IMR-90 (cell line): ENCODE results near the gene TIAM1. TPM values are rescaled to one million over a fixed set of nuclear protein-coding genes. Genes with fewer than 3 reads are reported as not detected.

Source experiments
- ATAC-seq: fragments of 200-7000 bp; cut with Tn5 transposase; 2 replicates; pipeline ENCODE4 v1.9.1; 2020; ENCODE audit warnings: low read depth, mild to moderate bottlenecking, moderate library complexity
- BruUV-seq: library from RNA; stranded (reverse); fragments of 400-500 nt; replicated peaks from 2 replicates; lab custom pipeline; 2021; lab: Mats Ljungman, UMichigan
- CTCF ChIA-PET: fragments of 300-600 bp; formaldehyde crosslinking; extraction: SDS; loops from one replicate; lab custom pipeline; 2021; ENCODE audit warnings: antibody characterized with exemption; lab: Yijun Ruan, JAX
- POLR2A ChIA-PET: fragments of 300-600 bp; sonication (Branson Sonifier 250); formaldehyde crosslinking; loops from one replicate; lab custom pipeline; 2022; ENCODE audit warnings: antibody characterized with exemption; ENCODE audit not compliant: unreplicated experiment; lab: Charles Lee
- DNase-seq: peaks from one replicate; pipeline ENCODE4 v3.0.0; 2013
- H2AFZ ChIP-seq: replicated peaks from 2 replicates; pipeline ENCODE3; 2013; ENCODE audit warnings: low read length, mild to moderate bottlenecking; ENCODE audit not compliant: poor library complexity
- H2AK5ac ChIP-seq: 2 replicates; pipeline ENCODE4 v1.6.1; 2013; ENCODE audit warnings: low read depth, low read length, inconsistent platforms
- H2AK9ac ChIP-seq: replicated peaks from 2 replicates; pipeline ENCODE3; 2013; ENCODE audit warnings: mild to moderate bottlenecking, low read depth, low read length, moderate library complexity; ENCODE audit not compliant: poor library complexity
- H2BK120ac ChIP-seq: 2 replicates; pipeline ENCODE4 v1.6.1; 2013; ENCODE audit warnings: low read depth, low read length, inconsistent platforms
- H2BK15ac ChIP-seq: 3 replicates; pipeline ENCODE4 v1.6.1; 2013; ENCODE audit warnings: low read depth, low read length, inconsistent platforms
- H2BK20ac ChIP-seq: 2 replicates; pipeline ENCODE4 v1.6.1; 2013; ENCODE audit warnings: low read depth, mild to moderate bottlenecking, inconsistent platforms, low read length, moderate library complexity
- H2BK5ac ChIP-seq: 2 replicates; pipeline ENCODE4 v1.6.1; 2013; ENCODE audit warnings: mild to moderate bottlenecking, low read depth, low read length, inconsistent platforms; ENCODE audit not compliant: poor library complexity, severe bottlenecking
- H3K14ac ChIP-seq: replicated peaks from 2 replicates; pipeline ENCODE4 v1.6.1; 2013; ENCODE audit warnings: low read depth, low read length, inconsistent platforms
- H3K18ac ChIP-seq: 2 replicates; pipeline ENCODE4 v1.6.1; 2013; ENCODE audit warnings: low read depth, low read length, control low read depth
- H3K23ac ChIP-seq: 2 replicates; pipeline ENCODE4 v1.6.1; 2013; ENCODE audit warnings: low read depth, low read length, inconsistent platforms
- H3K27ac ChIP-seq: 2 replicates; pipeline ENCODE4 v1.5.1; 2013; ENCODE audit warnings: mild to moderate bottlenecking, control low read depth, low read length; ENCODE audit not compliant: insufficient read depth
- H3K27me3 ChIP-seq: 2 replicates; pipeline ENCODE4 v1.6.1; 2013; ENCODE audit warnings: low read length; ENCODE audit not compliant: control insufficient read depth, insufficient read depth
- H3K36me3 ChIP-seq: 2 replicates; pipeline ENCODE4 v1.6.1; 2013; ENCODE audit warnings: low read length, mixed read lengths; ENCODE audit not compliant: control insufficient read depth, insufficient read depth
- H3K4ac ChIP-seq: 2 replicates; pipeline ENCODE4 v1.6.1; 2013; ENCODE audit warnings: low read depth, low read length, inconsistent platforms
- H3K4me1 ChIP-seq: 2 replicates; pipeline ENCODE4 v1.6.1; 2013; ENCODE audit warnings: low read length, mixed read lengths; ENCODE audit not compliant: control insufficient read depth, insufficient read depth
- H3K4me2 ChIP-seq: 2 replicates; pipeline ENCODE4 v1.6.1; 2013; ENCODE audit warnings: low read depth, mild to moderate bottlenecking, control low read depth, low read length, moderate library complexity
- H3K4me3 ChIP-seq: 2 replicates; pipeline ENCODE4 v1.5.1; 2013; ENCODE audit warnings: low read depth, mild to moderate bottlenecking, control low read depth, low read length, moderate library complexity; ENCODE audit not compliant: insufficient read depth
- H3K56ac ChIP-seq: 2 replicates; pipeline ENCODE4 v1.6.1; 2013; ENCODE audit warnings: low read length, inconsistent platforms; ENCODE audit not compliant: insufficient read depth; ENCODE audit errors: extremely low read depth
- H3K79me1 ChIP-seq, 2 experiments: 2 replicates each; pipeline ENCODE4 v1.6.1; 2013; ENCODE audit warnings: low read length in 2 of 2, inconsistent platforms in 1 of 2, low read depth in 1 of 2
- H3K9ac ChIP-seq: 2 replicates; pipeline ENCODE4 v1.6.1; 2013; ENCODE audit warnings: low read depth, low read length, control low read depth
- H3K9me1 ChIP-seq: 2 replicates; pipeline ENCODE4 v1.6.1; 2013; ENCODE audit warnings: low read length, inconsistent platforms; ENCODE audit not compliant: insufficient read depth
- H3K9me3 ChIP-seq: 2 replicates; pipeline ENCODE4 v1.6.1; 2013; ENCODE audit warnings: low read length; ENCODE audit not compliant: control insufficient read depth, insufficient read depth
- H4K20me1 ChIP-seq: 2 replicates; pipeline ENCODE4 v1.6.1; 2013; ENCODE audit warnings: low read length, inconsistent platforms; ENCODE audit not compliant: insufficient read depth
- H4K5ac ChIP-seq: 2 replicates; pipeline ENCODE4 v1.6.1; 2013; ENCODE audit warnings: mild to moderate bottlenecking, low read depth, low read length, control low read depth
- H4K8ac ChIP-seq, 2 experiments: 2 replicates each; pipeline ENCODE4 v1.6.1; 2013; ENCODE audit warnings: low read depth in 2 of 2, low read length in 2 of 2, control low read depth in 1 of 2, inconsistent platforms in 1 of 2
- H4K91ac ChIP-seq: 2 replicates; pipeline ENCODE4 v1.6.1; 2013; ENCODE audit warnings: low read depth, low read length, inconsistent platforms; ENCODE audit not compliant: insufficient read depth
- CHD1 ChIP-seq: IDR thresholded peaks from 2 replicates; pipeline ENCODE4 v1.6.1; 2012; ENCODE audit warnings: low read depth, low read length, improper control_type of control experiment
- MXI1 ChIP-seq: IDR thresholded peaks from 2 replicates; pipeline ENCODE4 v1.6.1; 2012; ENCODE audit warnings: low read depth, mild to moderate bottlenecking, low read length, moderate library complexity, borderline replicate concordance
- POLR2A ChIP-seq: IDR thresholded peaks from 2 replicates; pipeline ENCODE4 v1.6.1; 2012; ENCODE audit warnings: mild to moderate bottlenecking, low read depth, low read length
- RFX5 ChIP-seq: IDR thresholded peaks from 2 replicates; pipeline ENCODE4 v1.8.0; 2012; ENCODE audit warnings: low read depth, mild to moderate bottlenecking, low read length, moderate library complexity
- SMC3 ChIP-seq: fragments of 150-350 bp; IDR thresholded peaks from 2 replicates; pipeline ENCODE4 v1.6.1; 2016; ENCODE audit warnings: low read depth, mild to moderate bottlenecking, antibody characterized with exemption, low read length, moderate library complexity
- WGBS, 2 experiments: methylation state at CpG; one replicate each; pipeline versions ENCODE4 v1.1.5 to v1.1.7; 2013; ENCODE audit warnings: missing lambda C conversion rate in 2 of 2; ENCODE audit not compliant: insufficient read length in 1 of 2; ENCODE audit errors: extremely low coverage in 2 of 2; 5-methylcytosine and 5-hydroxymethylcytosine counted together
- dilution Hi-C: fragments of 300-500 bp; cut with HindIII; formaldehyde crosslinking; loops from one replicate; pipeline ENCODE4 v1.14.3; 2018; ENCODE audit warnings: low sequenced_read_pairs; ENCODE audit not compliant: unreplicated experiment
- in situ Hi-C: fragments of 300-500 bp; cut with MboI; formaldehyde crosslinking; loops from 3 replicates; pipeline ENCODE4 v1.14.3; 2019; ENCODE audit warnings: low sequenced_read_pairs, inconsistent platforms, mixed read lengths
- intact Hi-C: fragments of 100-400 bp; cut with micrococcal nuclease; formaldehyde crosslinking; loops from 2 replicates; pipeline ENCODE4 v1.10.0; 2022
- polyA plus RNA-seq, 3 experiments: library from polyadenylated mRNA; depleted of rRNA; stranded (reverse); fragments of >200 nt; gene quantifications; 2 replicates each; pipeline ENCODE4 v1.2.3, GENCODE V29; 2012; ENCODE audit warnings: low replicate concordance in 1 of 3
- total RNA-seq: library from RNA; depleted of rRNA; stranded (reverse); fragments of >200 nt; gene quantifications from 2 replicates; pipeline ENCODE4 v1.2.3, GENCODE V29; 2012
- TF ChIP-seq, protein P1 (sequence below): fragments of 150-350 bp; IDR thresholded peaks from 2 replicates; pipeline ENCODE4 v1.6.1; 2017; ENCODE audit warnings: mild to moderate bottlenecking, antibody characterized with exemption, low read length, low read depth
- TF ChIP-seq, protein P2 (sequence below): conservative IDR thresholded peaks from 2 replicates; pipeline ENCODE4 v1.5.1; 2012; ENCODE audit warnings: mild to moderate bottlenecking, low read depth, low read length, improper control_type of control experiment

Gene TIAM1
- total and polyA plus RNA-seq, 2 of the 4 experiments (the other 2 are of a cell fraction), result 2.9 to 9.3 TPM

DNA sequence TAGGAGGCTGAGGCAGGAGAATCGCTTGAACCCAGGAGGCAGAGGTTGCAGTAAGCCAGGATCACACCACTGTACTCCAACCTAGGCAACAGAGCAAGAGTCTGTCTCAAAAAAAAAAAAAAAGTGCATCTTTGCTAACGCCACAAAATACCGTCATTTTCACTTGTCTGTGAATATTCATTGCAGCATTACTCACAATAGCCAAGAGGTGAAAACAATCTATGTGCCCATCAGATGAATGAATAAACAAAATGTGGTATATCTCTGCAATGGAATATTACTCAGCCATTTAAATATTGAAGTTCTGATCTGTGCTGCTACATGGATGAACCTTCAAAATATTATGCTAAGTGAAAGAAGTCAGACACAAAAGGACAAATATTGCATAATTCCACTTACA, 7.9 kb upstream of the TIAM1 start:
- Histone ChIP-seq H4K5ac (no peak overlapping the region), H3K9me1 (no peaks in the 10 kb centered on the region), H4K8ac (no peak overlapping the region), H2BK15ac (no peak overlapping the region), H3K4ac (no peak overlapping the region), H3K23ac (no peak overlapping the region), H3K56ac (no peak overlapping the region), H3K27me3 (peaks cover 3% of the 10 kb centered on the region; the same call in 1 of the 2 replicates), H2AK9ac (no peak overlapping the region), H3K36me3 (no peaks in the 10 kb centered on the region), H2BK5ac (no peak overlapping the region), H3K18ac (no peak overlapping the region), H3K27ac (no peak overlapping the region), H4K91ac (no peak overlapping the region), H3K9me3 (no peaks in the 10 kb centered on the region), H3K14ac (no peak overlapping the region), H3K9ac (no peak overlapping the region), H2BK120ac (no peak overlapping the region), H3K4me1 (no peaks in the 10 kb centered on the region), H2BK20ac (no peak overlapping the region), H2AFZ (no peak overlapping the region), H3K4me3 (no peak overlapping the region), H2AK5ac (no peak overlapping the region), H4K20me1 (no peaks in the 10 kb centered on the region), H3K79me1 (no peaks in the 10 kb centered on the region), H3K4me2 (no peak overlapping the region)
- in situ Hi-C loops (no loop called here), intact Hi-C loops (no loop called here), dilution Hi-C loops (no loop called here)
- POLR2A ChIA-PET, result interaction anchor here (0.6 kb wide), 1 partner anchor 326 kb away, joined by 5 read pairs; no protein-coding TSS in a partner anchor
- CTCF ChIA-PET, result no interaction called here
- WGBS, 2 experiments, result no CpG with 5 or more reads among the region's 3 CpGs
- DNase-seq (no peak), ATAC-seq (no peak)
- no TSS peak for BruUV-seq
- TF ChIP-seq RFX5 (no peak), SMC3 (no peak), MXI1 (no peak), CHD1 (no peak), POLR2A (no peak)
- TF ChIP-seq, protein P1, sequence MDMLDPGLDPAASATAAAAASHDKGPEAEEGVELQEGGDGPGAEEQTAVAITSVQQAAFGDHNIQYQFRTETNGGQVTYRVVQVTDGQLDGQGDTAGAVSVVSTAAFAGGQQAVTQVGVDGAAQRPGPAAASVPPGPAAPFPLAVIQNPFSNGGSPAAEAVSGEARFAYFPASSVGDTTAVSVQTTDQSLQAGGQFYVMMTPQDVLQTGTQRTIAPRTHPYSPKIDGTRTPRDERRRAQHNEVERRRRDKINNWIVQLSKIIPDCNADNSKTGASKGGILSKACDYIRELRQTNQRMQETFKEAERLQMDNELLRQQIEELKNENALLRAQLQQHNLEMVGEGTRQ, result no peak
- TF ChIP-seq, protein P2, sequence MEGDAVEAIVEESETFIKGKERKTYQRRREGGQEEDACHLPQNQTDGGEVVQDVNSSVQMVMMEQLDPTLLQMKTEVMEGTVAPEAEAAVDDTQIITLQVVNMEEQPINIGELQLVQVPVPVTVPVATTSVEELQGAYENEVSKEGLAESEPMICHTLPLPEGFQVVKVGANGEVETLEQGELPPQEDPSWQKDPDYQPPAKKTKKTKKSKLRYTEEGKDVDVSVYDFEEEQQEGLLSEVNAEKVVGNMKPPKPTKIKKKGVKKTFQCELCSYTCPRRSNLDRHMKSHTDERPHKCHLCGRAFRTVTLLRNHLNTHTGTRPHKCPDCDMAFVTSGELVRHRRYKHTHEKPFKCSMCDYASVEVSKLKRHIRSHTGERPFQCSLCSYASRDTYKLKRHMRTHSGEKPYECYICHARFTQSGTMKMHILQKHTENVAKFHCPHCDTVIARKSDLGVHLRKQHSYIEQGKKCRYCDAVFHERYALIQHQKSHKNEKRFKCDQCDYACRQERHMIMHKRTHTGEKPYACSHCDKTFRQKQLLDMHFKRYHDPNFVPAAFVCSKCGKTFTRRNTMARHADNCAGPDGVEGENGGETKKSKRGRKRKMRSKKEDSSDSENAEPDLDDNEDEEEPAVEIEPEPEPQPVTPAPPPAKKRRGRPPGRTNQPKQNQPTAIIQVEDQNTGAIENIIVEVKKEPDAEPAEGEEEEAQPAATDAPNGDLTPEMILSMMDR, result no peak
